ENCODE results near the gene VWF.
A peak's percentile ranks its signal among the peaks of the same experiment; 100 is the strongest.
"Not testable (repeated sequence)": the region's sequence is repeated elsewhere in the genome, so short reads cannot be mapped to it uniquely, and the experiment has no call there.

Gene VWF

GRCh38 chr12:6145564-6145963 lies 21.1 kb upstream of the VWF start:
- DNase-seq (ENCODE audit: low read depth) = no peak

GRCh38 chr12:6143303-6143675 lies 18.8 kb upstream of the VWF start:
- no peak for DNase-seq (ENCODE audit: low read depth)

- DNase-seq (ENCODE audit: low read depth) = not testable (repeated sequence)
These were observed 18.2 kb upstream of the VWF start for GRCh38 chr12:6142368-6143302.

GRCh38 chr12:6141731-6142367 lies 17.4 kb upstream of the VWF start:
- DNase-seq (ENCODE audit: low read depth) = not testable (repeated sequence)

GRCh38 chr12:6140651-6141447 lies 16.4 kb upstream of the VWF start:
- DNase-seq (ENCODE audit: low read depth) = no peak

GRCh38 chr12:6135071-6135470 lies 10.6 kb upstream of the VWF start:
- peak; percentile 5 for DNase-seq (ENCODE audit: low read depth)

- DNase-seq (ENCODE audit: low read depth) = no peak
These were observed 9.2 kb upstream of the VWF start for GRCh38 chr12:6133642-6134041.

- no peak for DNase-seq (ENCODE audit: low read depth)
These were observed 8.0 kb upstream of the VWF start for GRCh38 chr12:6132496-6132895.

GRCh38 chr12:6125310-6125608 lies 789 bp upstream of the VWF start:
- DNase-seq (ENCODE audit: low read depth) = no peak

- no peak for DNase-seq (ENCODE audit: low read depth)
These were observed 1.2 kb downstream of the VWF start for GRCh38 chr12:6123258-6123657.

- no peak for DNase-seq (ENCODE audit: low read depth)
These were observed 2.3 kb downstream of the VWF start for GRCh38 chr12:6122201-6122600.

GRCh38 chr12:6120796-6121473 lies 3.5 kb downstream of the VWF start:
- no peak for DNase-seq (ENCODE audit: low read depth)

GRCh38 chr12:6118891-6119568 lies 5.4 kb downstream of the VWF start:
- no peak for DNase-seq (ENCODE audit: low read depth)

- no peak for DNase-seq (ENCODE audit: low read depth)
These were observed 7.9 kb downstream of the VWF start for GRCh38 chr12:6116471-6117021.

GRCh38 chr12:6115389-6115788 lies 9.1 kb downstream of the VWF start:
- DNase-seq (ENCODE audit: low read depth) = no peak

- DNase-seq (ENCODE audit: low read depth) = no peak
These were observed 10.0 kb downstream of the VWF start for GRCh38 chr12:6114476-6114870.

- no peak for DNase-seq (ENCODE audit: low read depth)
These were observed 10.6 kb downstream of the VWF start for GRCh38 chr12:6113691-6114475.

GRCh38 chr12:6112004-6112403 lies 12.5 kb downstream of the VWF start:
- no peak for DNase-seq (ENCODE audit: low read depth)

- DNase-seq (ENCODE audit: low read depth) = no peak
These were observed 14.5 kb downstream of the VWF start for GRCh38 chr12:6110006-6110405.

GRCh38 chr12:6106218-6106617 lies 18.3 kb downstream of the VWF start:
- DNase-seq (ENCODE audit: low read depth) = no peak

- DNase-seq (ENCODE audit: low read depth) = no peak
These were observed 19.6 kb downstream of the VWF start for GRCh38 chr12:6104842-6105241.
